ENCODE measurements around the gene PRR29. TPM values are rescaled to one million over a fixed set of nuclear protein-coding genes. Genes with fewer than 3 reads are reported as not detected.

PRR29 gene
- total RNA-seq: under 1 TPM; 0.09 to 0.74 TPM

DNA sequence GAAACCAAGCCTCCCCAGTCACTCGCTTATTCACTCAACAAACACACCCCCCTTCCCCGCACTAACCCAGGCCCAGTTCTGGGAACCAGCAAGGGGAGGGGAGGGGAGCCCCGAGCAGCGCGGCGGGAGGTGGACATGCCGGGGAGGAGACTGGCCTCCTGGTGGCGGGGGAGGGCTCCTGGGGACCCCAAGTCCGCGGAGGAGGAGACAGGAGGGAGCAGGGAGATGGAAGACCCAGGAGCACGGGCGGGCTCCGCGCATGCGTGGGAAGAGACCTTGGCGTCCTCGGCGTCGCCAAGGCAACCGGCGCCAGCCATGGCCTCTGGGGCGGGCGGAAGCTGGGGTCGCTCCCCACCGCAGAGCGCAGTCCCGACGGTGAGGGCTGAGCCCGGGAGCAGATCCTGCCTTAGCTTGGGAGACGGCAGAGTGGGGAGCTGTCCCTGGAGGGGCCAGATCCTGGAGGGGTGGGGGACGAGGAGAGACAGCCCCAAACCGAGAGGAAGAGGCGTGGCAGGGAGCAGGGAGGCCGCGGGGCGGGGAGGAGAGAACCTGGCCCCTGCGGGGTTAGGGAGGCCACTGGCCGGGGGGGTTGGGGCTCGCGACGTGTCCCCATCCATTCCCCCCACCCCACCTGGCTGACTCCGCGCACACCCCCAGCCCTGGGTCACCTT is at the start of gene PRR29:
Gene PRR29 (plus strand): TSS at position 302 of the 671 bp plus-strand sequence. CDS start 14 bp downstream, at position 316.
- DNase-seq (ENCODE audit: low spot score): peak; percentile 33
- Histone ChIP-seq H3K27ac (no peak within 1 kb of the TSS), H3K4me1 (replicated peaks) (no peaks in the 10 kb centered on the region), H3K36me3 (no peaks in the 10 kb centered on the region), H3K9me3 (no peaks in the 10 kb centered on the region), H3K4me3 (peak within 1 kb of the TSS; percentile 41 to 44), H3K27me3 (replicated peaks; ENCODE audit: insufficient read depth) (no peaks in the 10 kb centered on the region)
- WGBS: under 1% methylated on average over 43 of the region's 43 CpGs
- intact Hi-C loops (cut with DNase I): no loop called here
- TF ChIP-seq POLR2AphosphoS5 (IDR thresholded peaks at IDR 0.05): no peak
- TF ChIP-seq POLR2A (IDR thresholded peaks at IDR 0.05): no peak
- TF ChIP-seq, protein P1, sequence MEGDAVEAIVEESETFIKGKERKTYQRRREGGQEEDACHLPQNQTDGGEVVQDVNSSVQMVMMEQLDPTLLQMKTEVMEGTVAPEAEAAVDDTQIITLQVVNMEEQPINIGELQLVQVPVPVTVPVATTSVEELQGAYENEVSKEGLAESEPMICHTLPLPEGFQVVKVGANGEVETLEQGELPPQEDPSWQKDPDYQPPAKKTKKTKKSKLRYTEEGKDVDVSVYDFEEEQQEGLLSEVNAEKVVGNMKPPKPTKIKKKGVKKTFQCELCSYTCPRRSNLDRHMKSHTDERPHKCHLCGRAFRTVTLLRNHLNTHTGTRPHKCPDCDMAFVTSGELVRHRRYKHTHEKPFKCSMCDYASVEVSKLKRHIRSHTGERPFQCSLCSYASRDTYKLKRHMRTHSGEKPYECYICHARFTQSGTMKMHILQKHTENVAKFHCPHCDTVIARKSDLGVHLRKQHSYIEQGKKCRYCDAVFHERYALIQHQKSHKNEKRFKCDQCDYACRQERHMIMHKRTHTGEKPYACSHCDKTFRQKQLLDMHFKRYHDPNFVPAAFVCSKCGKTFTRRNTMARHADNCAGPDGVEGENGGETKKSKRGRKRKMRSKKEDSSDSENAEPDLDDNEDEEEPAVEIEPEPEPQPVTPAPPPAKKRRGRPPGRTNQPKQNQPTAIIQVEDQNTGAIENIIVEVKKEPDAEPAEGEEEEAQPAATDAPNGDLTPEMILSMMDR (IDR thresholded peaks at IDR 0.05): no peak

DNA sequence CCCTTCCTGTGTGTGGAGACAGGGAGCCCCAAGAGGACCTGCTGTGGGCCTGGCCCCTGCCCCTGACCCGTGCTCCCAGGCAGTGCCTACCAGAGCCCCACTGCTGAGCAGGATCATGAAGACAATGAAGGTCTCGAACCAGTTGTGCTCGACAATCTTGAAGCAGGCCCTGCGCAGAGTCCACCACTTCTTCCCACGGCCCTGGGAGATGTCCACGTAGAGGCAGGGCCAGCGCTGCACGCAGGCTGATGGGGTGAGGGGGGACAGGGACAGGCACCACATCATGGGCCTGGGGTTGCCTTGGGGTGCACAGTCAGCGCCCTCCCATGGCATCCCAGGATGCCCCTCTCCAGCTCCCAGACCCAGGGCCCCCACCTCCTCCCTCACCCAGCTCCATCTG is 49.6 kb upstream of the PRR29 start:
- DNase-seq (ENCODE audit: low spot score): no peak
- intact Hi-C loops (cut with DNase I): no loop called here
- H3K4me3 ChIP-seq: no peak overlapping the region
- H3K27ac ChIP-seq: no peak overlapping the region
- no peaks in the 10 kb centered on the region for H3K4me1 ChIP-seq (replicated peaks)
- H3K27me3 ChIP-seq (replicated peaks; ENCODE audit: insufficient read depth): no peaks in the 10 kb centered on the region
- H3K36me3 ChIP-seq: no peaks in the 10 kb centered on the region
- WGBS: 81% methylated on average over 3 of the region's 9 CpGs
- TF ChIP-seq POLR2AphosphoS5 (IDR thresholded peaks at IDR 0.05): no peak
- TF ChIP-seq, protein P1 (IDR thresholded peaks at IDR 0.05): no peak
- TF ChIP-seq POLR2A (IDR thresholded peaks at IDR 0.05): no peak
- no peaks in the 10 kb centered on the region for H3K9me3 ChIP-seq

DNA sequence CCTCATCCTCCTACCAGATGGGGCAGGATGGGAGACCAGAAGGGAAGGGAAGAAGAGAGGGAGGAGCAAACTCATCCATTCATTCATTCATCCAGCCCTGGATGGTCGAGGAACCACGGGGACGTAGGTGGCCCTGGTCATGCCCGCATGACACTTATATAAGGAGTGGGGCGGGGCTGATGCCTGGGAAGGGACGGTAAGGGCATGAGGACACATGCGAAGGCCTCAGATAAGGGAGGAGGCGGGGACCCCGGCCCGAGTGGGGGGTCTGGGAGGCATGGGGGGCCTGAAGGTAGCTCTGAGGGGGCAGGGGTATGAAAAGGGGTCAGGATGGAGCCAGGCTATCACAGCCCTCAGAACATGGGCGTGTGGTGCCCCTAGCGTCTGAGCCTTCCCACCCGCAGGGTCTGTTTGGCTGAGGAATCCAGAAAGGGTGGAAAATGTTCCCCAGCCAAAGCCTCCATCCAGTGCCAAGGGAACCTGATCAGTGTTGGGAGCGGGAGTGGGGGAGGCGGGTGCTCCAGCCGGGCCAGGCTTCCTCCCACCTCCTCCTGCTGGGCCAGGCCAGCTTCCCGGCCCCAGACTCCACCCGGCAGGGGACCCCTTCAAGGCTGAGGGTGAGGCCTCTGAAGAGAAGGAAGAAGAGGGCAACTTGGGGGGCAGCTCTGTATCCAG is 48.4 kb upstream of the PRR29 start:
- 65% methylated on average over 18 of the region's 18 CpGs for WGBS
- no peak overlapping the region for H3K27ac ChIP-seq
- TF ChIP-seq, protein P1 (IDR thresholded peaks at IDR 0.05): no peak
- H3K36me3 ChIP-seq: no peaks in the 10 kb centered on the region
- DNase-seq (ENCODE audit: low spot score): no peak
- H3K9me3 ChIP-seq: no peaks in the 10 kb centered on the region
- no peak overlapping the region for H3K4me3 ChIP-seq
- H3K4me1 ChIP-seq (replicated peaks): no peaks in the 10 kb centered on the region
- intact Hi-C loops (cut with DNase I): no loop called here
- no peaks in the 10 kb centered on the region for H3K27me3 ChIP-seq (replicated peaks; ENCODE audit: insufficient read depth)

DNA sequence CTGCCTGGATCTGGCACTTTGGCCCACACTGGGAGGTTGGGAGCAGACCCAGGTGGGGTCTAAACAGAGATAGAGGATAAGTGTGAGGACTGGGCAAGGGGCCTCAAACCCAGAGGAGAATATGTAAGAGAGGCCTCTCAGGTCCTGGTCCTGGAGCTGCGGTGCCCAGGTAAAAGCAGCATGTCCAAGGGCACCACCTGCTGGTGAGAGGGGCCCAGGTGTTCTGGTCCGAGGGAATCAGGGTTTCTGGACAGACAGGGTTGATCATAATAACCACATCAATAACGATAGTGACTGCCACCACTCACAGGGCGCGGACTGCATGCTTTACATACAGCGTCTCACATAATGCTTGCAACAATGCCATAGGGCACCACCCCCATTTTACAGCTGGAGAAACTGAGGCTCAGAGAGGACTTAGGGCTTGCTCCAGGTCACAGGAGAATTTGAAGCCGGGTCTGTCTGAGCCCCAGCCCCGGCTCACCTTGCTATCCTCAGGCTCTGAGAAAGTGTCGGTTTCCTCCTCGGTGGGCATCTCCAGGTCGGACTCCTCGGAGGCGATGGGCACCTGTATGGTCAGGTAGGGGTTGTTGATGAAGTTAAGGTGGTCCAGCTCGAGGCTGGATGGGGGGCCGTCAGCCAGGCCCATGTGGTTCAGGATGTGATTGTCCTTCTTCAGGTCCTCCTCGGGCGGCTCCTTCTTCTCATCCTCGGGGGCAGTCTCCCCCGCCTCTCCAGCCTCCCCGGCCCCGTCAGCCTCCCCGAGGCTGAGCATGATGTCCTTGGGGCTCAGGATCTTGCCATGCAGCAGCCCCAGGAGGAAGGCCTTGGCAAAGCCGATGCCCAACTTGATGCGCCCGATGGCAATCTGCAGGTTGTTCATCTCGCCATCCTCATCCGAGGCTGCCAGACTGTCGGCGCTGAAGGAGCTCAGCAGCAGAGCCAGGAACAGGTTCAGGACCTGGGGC is 46.9 kb upstream of the PRR29 start:
- DNase-seq (ENCODE audit: low spot score): peak; percentile 44
- no peaks in the 10 kb centered on the region for H3K9me3 ChIP-seq
- H3K4me1 ChIP-seq (replicated peaks): no peaks in the 10 kb centered on the region
- no peaks in the 10 kb centered on the region for H3K27me3 ChIP-seq (replicated peaks; ENCODE audit: insufficient read depth)
- intact Hi-C loops (cut with DNase I): no loop called here
- no peak overlapping the region for H3K4me3 ChIP-seq
- no peaks in the 10 kb centered on the region for H3K36me3 ChIP-seq
- no peak for TF ChIP-seq POLR2A (IDR thresholded peaks at IDR 0.05)
- TF ChIP-seq, protein P1 (IDR thresholded peaks at IDR 0.05): peak in 3 of 4 experiments; percentile 26 to 52 (median 40)
- H3K27ac ChIP-seq: no peak overlapping the region
- 81% methylated on average over 29 of the region's 29 CpGs for WGBS

Measured in prostate gland (tissue), 2 donors.